Measurements from ENCODE around the gene EPN2.

Gene EPN2

DNA sequence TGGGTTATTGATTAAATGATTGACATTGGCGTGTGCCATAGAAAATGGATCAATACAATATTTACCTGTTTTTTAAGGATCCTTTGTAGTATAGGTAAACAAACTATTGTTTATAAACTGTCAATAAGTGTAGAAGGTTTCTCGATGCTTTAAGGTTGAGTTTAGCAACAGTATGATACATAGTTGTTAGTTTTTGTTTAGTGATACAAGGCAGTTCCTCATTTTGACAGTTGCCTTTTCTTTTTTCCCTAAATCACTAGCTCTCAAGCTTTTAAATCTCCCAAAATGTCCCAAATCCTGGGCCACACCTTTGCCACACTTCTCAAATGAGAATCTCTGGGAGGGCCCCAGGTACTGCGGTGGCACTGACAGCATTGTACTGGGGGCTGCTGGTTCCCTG lies 57.3 kb downstream of the EPN2 start:
- no peak for DNase-seq (ENCODE audit: low read depth)

DNA sequence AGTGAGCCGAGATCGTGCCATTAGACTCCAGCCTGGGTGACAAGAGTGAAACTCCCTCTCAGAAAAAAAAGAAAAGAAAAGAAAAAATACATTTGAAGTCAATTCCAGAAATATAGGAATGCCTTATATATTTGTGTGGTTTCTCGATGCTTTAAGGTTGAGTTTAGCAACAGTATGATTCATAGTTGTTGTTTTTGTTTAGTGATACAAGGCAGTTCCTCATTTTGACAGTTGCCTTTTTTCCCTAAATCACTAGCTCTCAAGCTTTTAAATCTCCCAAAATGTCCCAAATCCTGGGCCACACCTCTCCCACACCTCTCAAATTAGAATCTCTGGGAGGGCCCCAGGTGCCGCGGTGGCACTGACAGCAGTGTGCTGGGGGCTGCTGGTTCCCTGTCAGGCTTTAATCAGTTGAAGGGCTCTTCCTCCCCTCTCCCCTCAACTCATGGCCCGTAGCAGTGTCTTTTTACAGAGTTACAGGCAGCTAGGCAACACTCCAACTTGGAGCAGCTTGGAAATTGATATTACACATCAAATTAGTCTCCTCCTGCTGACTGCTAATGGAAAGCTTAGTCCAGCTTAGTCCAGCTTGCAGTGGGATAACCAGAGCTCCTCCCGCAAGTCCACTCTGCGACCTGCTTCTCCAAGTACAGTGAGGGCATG lies 58.4 kb downstream of the EPN2 start:
- no peak for DNase-seq (ENCODE audit: low read depth)

DNA sequence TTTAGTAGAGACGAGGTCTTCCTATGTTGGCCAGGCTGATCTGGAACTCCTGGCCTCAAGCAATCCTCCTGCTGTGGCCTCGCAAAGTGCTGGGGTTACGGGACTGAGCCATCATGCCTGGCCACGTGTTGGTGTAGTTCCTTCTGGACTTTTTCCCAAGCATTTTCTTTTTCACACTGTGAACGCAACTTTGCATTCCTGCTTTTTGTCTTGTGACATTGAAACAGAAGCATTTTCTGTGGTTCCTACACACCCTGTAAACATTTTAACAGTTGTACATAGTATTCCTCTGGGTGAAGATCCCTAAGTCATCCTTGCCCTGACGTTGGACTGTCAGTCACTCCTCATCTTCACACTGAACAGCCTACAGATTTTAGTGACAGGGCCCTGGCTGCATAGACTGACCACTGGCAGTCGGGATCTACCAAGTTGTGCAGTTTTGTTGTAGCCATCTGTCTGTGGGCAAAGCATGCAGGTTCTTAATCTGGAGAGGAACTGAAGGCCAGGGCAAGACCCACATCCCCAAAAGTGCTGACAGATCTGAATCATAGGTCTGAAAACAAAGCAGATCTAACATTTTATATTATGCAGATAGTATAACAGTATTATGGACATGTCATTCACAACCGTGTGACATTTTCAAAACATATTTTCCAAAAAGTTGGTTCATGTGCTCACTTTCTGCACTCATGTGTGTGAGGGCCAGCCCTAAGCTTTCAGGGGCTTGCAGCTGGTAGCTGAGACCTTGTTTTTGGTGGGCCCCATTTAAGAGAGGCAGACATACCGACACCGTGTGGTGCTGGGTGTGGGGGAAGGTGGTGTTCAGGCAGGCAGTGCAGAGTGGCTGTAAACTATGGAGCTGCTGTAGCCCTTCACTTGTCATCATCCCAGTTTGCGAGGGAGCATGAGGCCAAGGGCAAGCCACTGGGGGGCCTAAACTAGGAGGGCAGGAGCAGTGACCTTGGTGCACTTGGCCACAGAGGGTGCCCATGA lies 59.9 kb downstream of the EPN2 start:
- DNase-seq (ENCODE audit: low read depth) = no peak

DNA sequence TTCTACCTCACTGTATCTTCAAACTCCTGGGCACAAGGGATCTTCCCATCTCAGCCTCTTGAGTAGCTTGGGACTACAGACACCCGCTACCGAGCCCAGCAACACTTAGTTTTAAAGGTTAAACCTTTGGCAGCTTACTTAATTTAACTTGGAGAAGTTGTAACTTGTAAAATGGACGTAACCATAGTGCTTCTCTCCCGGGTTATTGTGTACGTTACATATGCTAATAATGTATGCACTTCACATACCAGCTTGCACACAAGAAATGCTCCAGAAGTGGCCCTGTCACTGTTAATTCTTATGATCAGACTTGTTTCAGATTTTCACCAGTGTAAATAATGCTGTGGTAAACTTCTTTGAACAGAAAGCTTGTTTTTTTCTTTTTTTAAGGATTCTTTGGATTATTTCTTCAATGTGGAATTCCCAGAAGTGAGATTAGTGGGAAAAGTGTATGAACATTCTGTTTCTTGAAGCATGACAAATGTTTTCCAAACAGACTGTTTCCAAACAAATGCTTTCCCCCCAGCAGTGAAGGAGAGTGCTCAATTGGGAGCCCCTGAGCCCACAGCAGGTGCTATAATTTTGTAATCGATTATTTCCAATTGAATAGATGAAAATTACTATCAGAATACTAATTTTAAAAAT lies 61.5 kb downstream of the EPN2 start:
- DNase-seq (ENCODE audit: low read depth) = no peak

DNA sequence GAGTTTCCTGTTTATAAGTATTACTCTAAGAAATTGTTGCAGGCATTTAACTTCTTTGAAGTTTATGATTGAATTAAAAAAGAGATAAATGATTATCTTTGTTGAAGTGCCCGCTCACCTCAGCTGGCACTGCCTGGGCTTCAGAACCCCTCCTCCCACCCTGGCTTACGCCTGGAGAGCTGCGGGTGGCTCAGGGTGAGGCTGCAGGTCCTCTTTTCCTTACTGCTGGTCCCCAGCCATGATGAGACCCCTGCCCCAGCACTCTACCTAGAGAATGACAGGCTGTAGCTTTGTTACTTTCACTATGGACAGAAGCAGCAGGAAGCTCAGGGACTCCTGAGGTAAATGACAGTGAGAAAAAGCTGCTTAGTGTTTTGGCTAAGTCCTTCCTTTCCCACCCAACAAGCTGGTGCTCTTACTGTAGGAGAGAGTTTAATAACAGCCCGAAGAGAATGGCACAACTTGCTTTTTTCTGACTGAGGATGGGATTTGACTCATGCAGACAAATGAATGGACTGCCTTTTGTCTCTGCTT lies 62.1 kb downstream of the EPN2 start:
- no peak for DNase-seq (ENCODE audit: low read depth)

DNA sequence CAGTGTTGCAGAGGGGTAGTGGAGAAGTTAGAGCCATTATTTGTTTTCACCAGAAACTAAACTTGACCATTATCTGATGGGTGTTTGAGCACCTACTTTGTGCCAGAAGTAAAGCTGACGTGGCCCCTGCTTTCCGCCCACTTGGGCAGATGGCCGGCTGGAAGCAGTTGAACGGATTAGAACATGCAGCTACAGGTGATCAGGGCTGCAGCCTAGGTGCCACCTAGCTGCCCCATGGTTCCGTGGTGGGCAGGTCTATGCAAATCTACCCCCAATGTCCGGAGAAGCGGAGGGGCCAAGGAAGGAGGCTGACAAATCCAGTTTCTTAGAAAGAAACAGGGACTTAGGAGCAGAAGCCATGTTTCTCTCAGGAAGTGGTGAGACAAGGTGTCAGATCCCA lies 62.7 kb downstream of the EPN2 start:
- no peak for DNase-seq (ENCODE audit: low read depth)

DNA sequence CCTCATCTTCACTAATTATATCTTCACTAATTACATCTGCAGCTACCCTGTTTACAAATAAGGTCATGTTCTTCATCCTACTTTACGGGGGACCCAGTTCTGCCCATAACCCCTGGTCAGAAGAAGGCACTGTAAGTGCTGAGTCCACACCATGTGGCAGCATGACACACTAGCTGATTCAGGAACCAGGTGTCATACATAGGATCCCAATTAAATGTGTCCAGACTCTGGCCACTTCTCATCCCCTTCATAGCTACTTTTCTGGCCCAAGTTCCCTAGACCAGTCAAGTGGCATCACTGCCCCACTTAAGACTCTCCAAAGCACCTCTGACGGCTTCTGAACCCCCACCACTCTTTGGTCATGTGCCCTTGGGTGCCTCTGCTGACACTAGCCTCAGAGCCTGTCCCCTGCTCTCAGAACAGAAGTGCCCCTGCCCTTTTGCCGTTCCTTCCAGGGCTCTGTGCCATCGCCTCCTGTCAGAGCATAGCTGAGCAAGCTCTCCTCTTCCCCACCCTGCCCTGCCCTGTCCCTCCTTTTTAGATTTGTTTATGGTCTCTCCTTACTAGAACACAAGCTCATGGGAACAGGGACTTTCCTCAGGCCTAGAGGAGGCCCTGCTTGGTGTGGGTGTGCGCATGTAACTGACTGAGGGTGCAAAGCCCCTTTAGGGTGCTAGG lies 64.2 kb downstream of the EPN2 start:
- no peak for DNase-seq (ENCODE audit: low read depth)

DNA sequence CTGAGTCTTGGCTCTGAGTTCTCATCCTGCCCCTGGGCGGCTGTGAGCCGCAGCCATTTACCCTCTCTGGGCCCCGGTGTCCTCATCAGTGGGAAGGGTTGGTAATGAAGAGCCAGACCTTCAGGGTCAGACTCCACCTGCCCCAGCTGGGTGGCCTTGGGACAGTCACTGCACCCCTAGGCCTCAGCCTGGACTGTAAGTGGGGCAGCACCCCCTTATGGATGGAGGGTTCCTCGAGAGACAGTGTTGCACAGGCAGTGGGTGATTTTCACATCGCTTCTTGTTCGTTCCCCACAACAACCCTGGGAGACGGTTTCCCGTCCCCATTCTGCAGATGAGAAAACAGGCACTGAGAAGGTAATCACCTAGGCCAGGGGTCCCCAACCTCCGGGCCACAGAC lies 64.8 kb downstream of the EPN2 start:
- DNase-seq (ENCODE audit: low read depth) = no peak

DNA sequence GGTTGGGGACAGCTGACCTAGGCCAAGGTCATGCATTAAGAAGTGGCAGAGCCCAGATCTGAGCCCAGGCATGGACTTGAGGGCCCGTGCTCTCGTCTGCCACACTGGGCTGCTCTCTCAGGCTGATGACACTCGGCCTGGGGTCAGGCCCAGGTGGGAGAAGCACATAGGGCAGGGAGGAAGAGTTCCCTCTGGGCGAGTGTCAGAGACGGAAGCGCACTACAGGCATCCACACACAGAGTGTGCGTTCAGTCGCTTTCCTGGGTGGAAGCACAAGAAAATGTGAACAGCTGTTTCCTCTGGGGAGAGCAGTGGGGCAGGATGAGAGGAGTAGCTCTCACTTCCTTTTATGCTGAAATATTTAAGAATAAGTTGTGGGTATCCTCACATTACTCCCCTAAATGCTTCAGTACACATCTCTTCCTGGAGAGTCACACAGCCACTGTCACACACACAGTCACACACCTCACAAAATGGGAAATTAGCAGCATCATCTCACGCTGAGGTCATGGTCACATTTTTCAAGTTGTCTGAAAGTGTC lies 65.7 kb downstream of the EPN2 start:
- no peak for DNase-seq (ENCODE audit: low read depth)

DNA sequence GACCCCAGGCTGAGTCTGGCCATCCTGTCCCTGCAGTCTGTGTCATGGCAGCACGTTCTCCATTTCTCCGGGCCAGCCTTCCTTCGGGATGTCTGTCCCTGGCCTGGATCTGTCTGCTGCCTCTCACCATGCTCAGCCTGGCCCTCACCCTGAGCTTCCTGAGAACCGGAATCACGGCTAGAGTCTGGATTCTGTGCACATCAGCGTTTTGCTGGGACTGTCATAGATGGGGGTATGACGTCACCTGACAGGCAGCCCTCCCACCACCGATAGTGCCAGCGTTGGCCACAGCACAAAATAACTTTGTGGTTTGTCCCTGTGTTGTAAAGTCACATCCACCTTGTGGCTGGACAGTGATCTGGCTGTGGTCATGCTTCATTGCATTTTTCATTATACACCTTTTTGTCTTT lies 66.2 kb downstream of the EPN2 start:
- DNase-seq (ENCODE audit: low read depth) = no peak

DNA sequence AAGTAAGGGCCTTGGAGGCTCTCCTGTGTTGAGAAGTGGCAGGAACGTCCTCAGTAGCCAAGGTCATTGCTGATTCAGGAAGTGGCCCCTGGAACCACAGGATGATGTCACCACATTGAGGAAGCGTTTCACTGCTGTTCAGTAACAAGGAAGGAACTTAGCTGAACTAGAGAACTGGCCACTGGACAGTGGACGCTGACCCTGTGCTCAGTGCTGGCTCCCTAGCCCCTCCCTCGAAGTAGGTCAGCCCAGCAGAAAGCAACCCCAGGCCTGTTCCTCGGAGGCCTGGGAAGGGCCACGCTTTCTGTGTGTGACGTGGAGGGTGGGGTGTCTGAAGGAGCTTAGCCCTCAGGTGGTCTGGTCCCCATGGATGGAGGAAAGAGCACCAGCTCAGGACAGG lies 67.0 kb downstream of the EPN2 start:
- no peak for DNase-seq (ENCODE audit: low read depth)

DNA sequence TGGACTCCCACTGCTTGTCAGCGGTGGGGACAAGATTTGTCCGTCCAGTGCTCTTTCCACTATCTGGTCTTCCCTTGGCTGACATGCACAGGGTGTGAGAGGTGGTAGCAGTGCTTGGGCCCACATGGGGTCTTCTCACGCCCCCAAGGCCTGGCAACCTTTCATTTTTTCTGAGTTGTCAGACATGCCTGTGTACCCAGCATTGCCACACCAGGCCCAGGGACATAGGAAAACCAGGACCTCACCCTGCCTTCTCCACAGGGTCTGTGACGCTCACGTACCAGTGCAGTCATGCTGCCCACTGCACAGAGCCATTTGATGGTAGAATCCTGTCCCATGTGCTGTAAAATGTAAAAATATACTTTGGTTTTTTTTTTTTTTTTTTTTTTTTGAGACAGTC lies 67.6 kb downstream of the EPN2 start:
- no peak for DNase-seq (ENCODE audit: low read depth)

DNA sequence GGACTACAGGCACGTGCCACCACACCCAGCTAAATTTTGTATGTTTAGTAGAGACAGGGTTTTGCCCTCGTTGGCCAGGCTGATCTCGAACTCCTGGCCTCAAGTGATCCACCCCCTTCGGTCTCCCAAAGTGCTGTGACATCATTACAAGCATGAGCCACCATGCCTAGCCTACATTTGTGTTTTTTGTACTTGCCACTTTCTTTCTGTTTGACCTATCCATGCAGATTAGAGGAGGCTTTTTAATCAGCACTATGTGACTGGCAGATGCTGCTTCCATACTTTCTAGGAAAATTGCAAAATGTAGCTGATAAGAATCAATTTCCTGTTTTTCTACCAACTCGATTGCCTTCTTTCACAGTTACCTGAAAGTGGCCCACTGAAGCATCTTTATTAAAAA lies 68.1 kb downstream of the EPN2 start:
- no peak for DNase-seq (ENCODE audit: low read depth)

DNA sequence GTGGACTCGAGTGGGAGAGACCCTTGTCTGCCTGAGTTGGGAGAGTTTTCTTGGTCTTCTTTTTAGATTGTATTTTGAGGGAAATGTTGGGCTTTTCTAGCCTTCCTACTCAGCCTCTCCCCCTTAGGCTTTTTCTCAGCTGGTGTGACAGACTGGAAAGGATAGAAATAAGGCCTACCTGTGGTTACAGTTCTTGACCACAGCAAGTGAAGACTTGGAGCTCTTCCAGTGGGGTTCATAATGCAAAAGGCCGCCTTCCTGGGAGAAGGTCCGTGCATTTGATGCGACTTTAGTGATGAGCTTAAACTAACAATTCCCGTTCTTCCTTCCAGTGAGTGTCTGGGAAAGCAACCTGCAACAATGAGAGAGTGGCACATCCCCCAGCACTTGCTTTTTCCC lies 68.6 kb downstream of the EPN2 start:
- no peak for DNase-seq (ENCODE audit: low read depth)

DNA sequence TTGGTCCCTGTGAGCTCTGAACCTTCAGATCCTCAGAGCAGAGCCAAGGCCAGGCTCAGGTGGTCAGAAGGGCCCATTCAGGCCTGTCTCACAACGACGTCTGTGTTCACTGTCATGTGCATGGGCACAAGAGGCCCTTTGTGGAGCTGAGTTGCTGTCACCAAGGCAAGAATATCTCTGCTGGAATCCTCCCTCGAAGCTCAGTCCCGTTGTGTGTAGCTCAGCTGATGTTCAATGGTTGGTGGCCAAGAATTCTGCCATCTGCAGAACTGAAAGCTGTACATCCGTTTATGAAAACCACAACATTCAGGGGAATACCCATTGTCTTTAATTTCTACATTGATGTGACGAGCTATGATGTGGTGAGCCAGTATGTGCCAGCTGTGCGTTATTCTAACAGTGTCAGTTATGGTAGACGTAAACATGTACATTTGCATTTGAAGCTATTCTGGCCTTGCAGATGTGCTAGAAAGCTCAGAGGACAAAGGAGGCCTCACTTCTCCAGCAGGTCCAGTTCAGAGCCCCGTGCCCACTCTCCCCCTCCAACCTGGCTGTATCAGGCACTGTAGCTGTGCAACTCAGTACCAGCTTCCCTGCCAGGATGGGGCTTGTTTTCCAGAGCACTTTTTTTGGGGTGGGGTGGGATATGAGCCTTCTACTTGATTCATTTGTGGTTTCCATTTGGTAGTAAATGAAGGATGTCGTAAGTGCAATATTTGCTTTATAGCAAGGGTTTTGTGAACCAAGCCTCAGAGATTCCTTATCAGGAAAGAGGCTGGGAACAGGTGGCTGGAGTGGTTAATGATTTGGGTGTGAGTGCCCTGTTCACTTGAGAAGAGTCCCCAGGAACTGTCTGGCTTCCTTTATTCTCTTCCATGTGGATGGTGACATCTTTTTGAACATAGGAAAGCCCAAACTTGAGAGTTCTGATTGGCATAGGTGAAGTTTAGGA lies 69.3 kb downstream of the EPN2 start:
- no peak for DNase-seq (ENCODE audit: low read depth)

DNA sequence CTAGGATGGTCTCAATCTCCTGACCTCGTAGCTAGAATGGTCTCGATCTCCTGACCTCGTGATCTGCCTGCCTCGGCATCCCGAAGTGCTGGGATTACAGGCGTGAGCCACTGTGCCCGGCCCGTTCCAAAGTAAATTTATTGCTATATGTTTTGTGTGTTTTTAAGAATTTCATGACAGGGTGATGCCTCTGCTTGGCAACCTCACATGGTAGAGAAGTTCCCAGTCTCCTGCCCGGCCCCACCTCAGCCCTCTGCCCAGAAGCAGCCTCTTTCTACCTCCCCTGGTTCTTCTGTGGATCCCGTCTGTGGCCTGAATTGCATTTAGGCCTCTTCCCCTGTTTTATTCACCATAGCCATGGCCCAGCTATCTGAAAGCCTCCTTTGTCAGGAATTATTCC lies 70.4 kb downstream of the EPN2 start:
- DNase-seq (ENCODE audit: low read depth) = no peak

DNA sequence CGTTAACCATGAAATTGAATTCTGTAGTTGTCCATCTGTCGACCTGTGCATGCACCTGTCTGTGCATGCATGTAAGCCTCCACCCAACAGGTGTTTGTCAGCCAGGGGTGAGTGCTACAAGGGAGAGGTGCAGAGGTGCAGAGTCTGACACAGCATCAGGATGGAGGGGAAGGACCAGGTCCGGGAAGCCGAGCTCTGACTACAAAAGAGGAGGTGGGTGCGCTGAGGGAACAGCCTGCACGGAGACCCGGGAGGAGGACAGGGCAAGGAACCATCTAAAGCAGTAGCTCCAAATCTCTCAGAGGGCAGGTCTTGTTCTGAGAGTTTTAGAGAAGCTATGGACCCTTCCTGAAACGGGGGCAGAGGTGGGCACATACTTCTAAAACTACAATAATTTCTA lies 71.2 kb downstream of the EPN2 start:
- no peak for DNase-seq (ENCODE audit: low read depth)

DNA sequence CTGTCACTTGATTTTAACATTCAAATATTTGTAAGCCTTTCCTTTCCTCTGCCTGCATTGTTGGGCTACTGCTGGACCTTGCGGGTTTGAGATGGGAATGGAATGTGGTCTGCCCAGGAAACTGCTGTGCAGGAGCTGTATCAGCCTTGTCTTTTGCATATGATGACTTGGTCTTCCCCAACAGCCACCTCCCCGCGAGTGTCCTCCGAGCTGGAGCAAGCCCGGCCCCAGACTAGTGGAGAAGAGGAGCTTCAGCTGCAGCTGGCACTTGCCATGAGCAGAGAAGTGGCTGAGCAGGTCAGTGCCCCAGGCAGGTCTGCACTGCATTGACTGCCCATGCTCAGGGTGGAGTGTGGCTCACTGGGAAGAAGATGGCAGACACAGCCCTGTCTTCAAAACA lies 72.5 kb downstream of the EPN2 start:
- DNase-seq (ENCODE audit: low read depth) = no peak

DNA sequence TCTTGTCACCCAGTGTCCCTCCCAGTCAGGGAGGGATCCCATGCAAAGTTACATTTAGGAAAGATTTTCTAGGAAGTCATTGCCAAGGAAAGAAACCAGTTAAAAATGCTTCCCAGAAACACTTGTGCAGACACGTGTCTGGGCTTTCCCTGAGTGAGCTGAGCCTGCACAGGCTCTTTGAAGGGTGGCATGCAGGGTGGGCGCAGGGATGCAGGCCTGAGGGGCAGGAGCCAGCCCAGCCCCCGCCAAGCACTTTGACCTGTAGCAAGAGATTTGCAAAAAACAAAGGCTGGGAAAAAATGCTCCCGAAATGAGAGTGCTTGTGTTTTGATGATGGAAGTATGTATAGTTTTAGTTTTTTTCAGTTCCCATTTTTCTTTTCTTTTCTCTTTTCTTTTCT lies 73.0 kb downstream of the EPN2 start:
- DNase-seq (ENCODE audit: low read depth) = no peak

DNA sequence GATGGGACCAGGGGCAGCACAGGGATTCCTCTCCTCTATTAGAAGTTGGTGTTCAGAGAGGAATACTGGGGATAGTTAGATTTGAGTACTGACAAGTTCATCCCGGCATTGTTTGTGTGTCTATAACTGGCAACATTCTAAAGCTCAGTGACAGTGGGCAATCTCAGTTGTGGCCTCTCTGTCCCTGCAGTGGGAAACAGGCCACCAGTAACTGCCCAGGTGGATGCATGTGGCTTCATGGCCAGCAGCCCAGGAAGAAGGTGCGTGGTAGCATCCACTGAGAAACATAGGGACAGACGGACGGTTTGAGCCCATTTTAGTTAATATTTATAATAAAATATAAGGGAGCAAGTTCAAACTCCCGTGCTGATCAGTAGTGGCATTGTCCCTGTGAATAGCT lies 73.8 kb downstream of the EPN2 start:
- DNase-seq (ENCODE audit: low read depth) = no peak
